SK-N-SH treated with all-trans-retinoic acid at 6 μM for 48 hours (cell line): Measurements from ENCODE around the gene SNED1.

ENCODE experiments used
- ATAC-seq: fragments of 200-7000 bp; cut with Tn5 transposase; 3 replicates; pipeline ENCODE4 v1.9.1; 2020; ENCODE audit warnings: mild to moderate bottlenecking, moderate library complexity
- ARNTL ChIP-seq: fragments of 450-650 bp; formaldehyde crosslinking; IDR thresholded peaks from 2 replicates; pipeline ENCODE4 v1.5.0; 2020; ENCODE audit warnings: low read depth, mild to moderate bottlenecking, moderate library complexity, borderline replicate concordance
- BACH2 ChIP-seq: fragments of 250-450 bp; sonication (Bioruptor Pico); IDR thresholded peaks from 2 replicates; pipeline ENCODE4 v1.9.0; 2021; ENCODE audit warnings: mild to moderate bottlenecking, borderline replicate concordance
- CSDC2 ChIP-seq: fragments of 250-450 bp; sonication (Bioruptor Pico); IDR thresholded peaks from 2 replicates; pipeline ENCODE4 v1.5.0; 2020; ENCODE audit warnings: mild to moderate bottlenecking, moderate library complexity
- ESRRG ChIP-seq: fragments of 250-450 bp; sonication (Bioruptor Pico); IDR thresholded peaks from 2 replicates; pipeline ENCODE4 v1.6.1; 2021; ENCODE audit warnings: mild to moderate bottlenecking
- GLIS3 ChIP-seq: fragments of 250-450 bp; sonication (Bioruptor Pico); IDR thresholded peaks from 2 replicates; pipeline ENCODE4 v1.5.0; 2020; ENCODE audit warnings: mild to moderate bottlenecking, moderate library complexity
- ISL1 ChIP-seq: fragments of 250-450 bp; sonication (Bioruptor Pico); IDR thresholded peaks from 2 replicates; pipeline ENCODE4 v2.1.2; 2022; ENCODE audit warnings: mild to moderate bottlenecking, moderate library complexity
- OSR1 ChIP-seq: fragments of 250-450 bp; sonication (Bioruptor Pico); IDR thresholded peaks from 2 replicates; pipeline ENCODE4 v1.8.0; 2022; ENCODE audit warnings: moderate library complexity, mild to moderate bottlenecking, inconsistent platforms
- PATZ1 ChIP-seq: fragments of 250-450 bp; sonication (Bioruptor Pico); IDR thresholded peaks from 2 replicates; pipeline ENCODE4 v1.8.0; 2020; ENCODE audit warnings: mild to moderate bottlenecking, moderate library complexity, borderline replicate concordance
- PPARA ChIP-seq: fragments of 250-450 bp; sonication (Bioruptor Pico); IDR thresholded peaks from 2 replicates; pipeline ENCODE4 v1.5.0; 2020; ENCODE audit warnings: mild to moderate bottlenecking, borderline replicate concordance
- RARB ChIP-seq: fragments of 250-450 bp; sonication (Bioruptor Pico); IDR thresholded peaks from 2 replicates; pipeline ENCODE4 v1.8.0; 2021; ENCODE audit warnings: mild to moderate bottlenecking, moderate library complexity
- SNAI2 ChIP-seq: fragments of 250-450 bp; sonication (Bioruptor Pico); IDR thresholded peaks from 2 replicates; pipeline ENCODE4 v1.5.0; 2020; ENCODE audit warnings: mild to moderate bottlenecking, moderate library complexity
- TCF4 ChIP-seq: fragments of 250-450 bp; sonication (Bioruptor Pico); IDR thresholded peaks from 2 replicates; pipeline ENCODE4 v1.8.0; 2021; ENCODE audit warnings: mild to moderate bottlenecking, moderate library complexity, borderline replicate concordance
- TOX ChIP-seq: fragments of 250-450 bp; sonication (Bioruptor Pico); IDR thresholded peaks from 2 replicates; pipeline ENCODE4 v1.8.0; 2021; ENCODE audit warnings: mild to moderate bottlenecking, moderate library complexity, borderline replicate concordance
- ZC3H10 ChIP-seq: fragments of 250-450 bp; sonication (Bioruptor Pico); IDR thresholded peaks from 2 replicates; pipeline ENCODE4 v1.5.1; 2021; ENCODE audit warnings: mild to moderate bottlenecking, moderate library complexity
- ZFP3 ChIP-seq: fragments of 250-450 bp; sonication (Bioruptor Pico); IDR thresholded peaks from 2 replicates; pipeline ENCODE4 v1.5.0; 2020; ENCODE audit warnings: mild to moderate bottlenecking, moderate library complexity
- ZNF565 ChIP-seq: fragments of 450-650 bp; formaldehyde crosslinking; conservative IDR thresholded peaks from 2 replicates; pipeline ENCODE4 v1.5.0; 2020; ENCODE audit warnings: low read depth, mild to moderate bottlenecking, moderate library complexity
- ZNF8 ChIP-seq: fragments of 450-650 bp; formaldehyde crosslinking; IDR thresholded peaks from 2 replicates; pipeline ENCODE4 v1.5.0; 2020; ENCODE audit warnings: mild to moderate bottlenecking, moderate library complexity
- TF ChIP-seq, protein P1 (sequence below): fragments of 250-450 bp; sonication (Bioruptor Pico); IDR thresholded peaks from 2 replicates; pipeline ENCODE4 v1.5.1; 2020; ENCODE audit warnings: low read depth, mild to moderate bottlenecking, moderate library complexity
- TF ChIP-seq, protein P2 (sequence below): fragments of 250-450 bp; sonication (Bioruptor Pico); IDR thresholded peaks from 2 replicates; pipeline ENCODE4 v1.8.0; 2021; ENCODE audit warnings: low read depth, mild to moderate bottlenecking, moderate library complexity, borderline replicate concordance
- TF ChIP-seq, protein P3 (sequence below): fragments of 250-450 bp; sonication (Bioruptor Pico); IDR thresholded peaks from 2 replicates; pipeline ENCODE4 v1.5.1; 2021; ENCODE audit warnings: mild to moderate bottlenecking, moderate library complexity
- TF ChIP-seq, protein P4 (sequence below): fragments of 250-450 bp; sonication (Bioruptor Pico); IDR thresholded peaks from 2 replicates; pipeline ENCODE4 v1.5.0; 2020; ENCODE audit warnings: mild to moderate bottlenecking, moderate library complexity

Gene SNED1

DNA sequence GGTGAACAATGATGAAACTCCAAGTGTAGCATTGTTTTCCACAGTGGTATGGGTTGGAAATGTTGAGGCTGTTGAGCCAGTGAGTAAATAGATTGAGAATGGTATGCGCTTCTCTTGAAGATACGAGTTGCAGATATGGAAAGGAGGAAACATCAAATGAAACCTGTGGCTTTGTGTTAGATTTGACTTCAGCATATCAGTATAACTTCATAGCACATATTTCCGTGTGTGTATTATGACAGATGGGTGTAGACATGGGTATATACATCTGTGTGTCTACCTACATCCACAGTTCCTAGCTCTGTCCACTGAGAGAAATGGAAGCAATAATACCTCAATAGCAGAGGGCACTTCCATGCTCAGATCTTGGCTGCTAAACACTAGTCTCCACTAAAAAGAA, 8.0 kb downstream of the SNED1 start:
- no peak for ATAC-seq
- TF ChIP-seq GLIS3: no peak
- TF ChIP-seq CSDC2: no peak
- no peak for TF ChIP-seq RARB (CRISPR knock-in tag)
- TF ChIP-seq ZNF8 (CRISPR knock-in tag): no peak
- no peak for TF ChIP-seq BACH2 (CRISPR knock-in tag)
- no peak for TF ChIP-seq SNAI2
- no peak for TF ChIP-seq PATZ1 (CRISPR knock-in tag)
- TF ChIP-seq, protein P1, sequence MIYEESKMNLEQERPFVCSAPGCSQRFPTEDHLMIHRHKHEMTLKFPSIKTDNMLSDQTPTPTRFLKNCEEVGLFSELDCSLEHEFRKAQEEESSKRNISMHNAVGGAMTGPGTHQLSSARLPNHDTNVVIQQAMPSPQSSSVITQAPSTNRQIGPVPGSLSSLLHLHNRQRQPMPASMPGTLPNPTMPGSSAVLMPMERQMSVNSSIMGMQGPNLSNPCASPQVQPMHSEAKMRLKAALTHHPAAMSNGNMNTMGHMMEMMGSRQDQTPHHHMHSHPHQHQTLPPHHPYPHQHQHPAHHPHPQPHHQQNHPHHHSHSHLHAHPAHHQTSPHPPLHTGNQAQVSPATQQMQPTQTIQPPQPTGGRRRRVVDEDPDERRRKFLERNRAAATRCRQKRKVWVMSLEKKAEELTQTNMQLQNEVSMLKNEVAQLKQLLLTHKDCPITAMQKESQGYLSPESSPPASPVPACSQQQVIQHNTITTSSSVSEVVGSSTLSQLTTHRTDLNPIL: no peak
- no peak for TF ChIP-seq TCF4 (CRISPR knock-in tag)
- no peak for TF ChIP-seq ESRRG (CRISPR knock-in tag)
- TF ChIP-seq ISL1 (CRISPR knock-in tag): no peak
- TF ChIP-seq OSR1 (CRISPR knock-in tag): no peak
- no peak for TF ChIP-seq ARNTL
- no peak for TF ChIP-seq ZC3H10 (CRISPR knock-in tag)
- TF ChIP-seq, protein P2, sequence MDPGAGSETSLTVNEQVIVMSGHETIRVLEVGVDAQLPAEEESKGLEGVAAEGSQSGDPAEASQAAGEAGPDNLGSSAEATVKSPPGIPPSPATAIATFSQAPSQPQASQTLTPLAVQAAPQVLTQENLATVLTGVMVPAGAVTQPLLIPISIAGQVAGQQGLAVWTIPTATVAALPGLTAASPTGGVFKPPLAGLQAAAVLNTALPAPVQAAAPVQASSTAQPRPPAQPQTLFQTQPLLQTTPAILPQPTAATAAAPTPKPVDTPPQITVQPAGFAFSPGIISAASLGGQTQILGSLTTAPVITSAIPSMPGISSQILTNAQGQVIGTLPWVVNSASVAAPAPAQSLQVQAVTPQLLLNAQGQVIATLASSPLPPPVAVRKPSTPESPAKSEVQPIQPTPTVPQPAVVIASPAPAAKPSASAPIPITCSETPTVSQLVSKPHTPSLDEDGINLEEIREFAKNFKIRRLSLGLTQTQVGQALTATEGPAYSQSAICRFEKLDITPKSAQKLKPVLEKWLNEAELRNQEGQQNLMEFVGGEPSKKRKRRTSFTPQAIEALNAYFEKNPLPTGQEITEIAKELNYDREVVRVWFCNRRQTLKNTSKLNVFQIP: no peak
- no peak for TF ChIP-seq TOX

DNA sequence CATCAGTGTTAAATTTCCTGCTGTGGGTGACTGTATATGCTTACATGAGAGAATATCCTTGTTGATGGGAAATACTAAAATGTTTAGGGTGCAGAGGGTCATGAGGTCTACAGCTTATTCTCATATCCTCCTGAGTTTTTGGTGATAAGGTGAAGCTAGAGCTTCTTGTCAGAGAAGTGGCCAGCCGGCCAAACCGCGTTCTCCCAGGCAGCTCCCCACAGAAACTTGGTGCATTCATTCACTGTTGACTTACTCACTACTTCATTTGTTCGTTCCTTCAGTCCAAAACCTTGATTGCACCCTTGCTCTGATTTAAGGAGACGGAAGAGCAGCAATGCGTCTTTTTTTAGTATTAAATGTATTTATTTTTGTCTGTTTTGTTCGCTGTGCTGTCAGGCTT, 8.7 kb downstream of the SNED1 start:
- ATAC-seq: no peak
- no peak for TF ChIP-seq BACH2 (CRISPR knock-in tag)
- no peak for TF ChIP-seq PPARA
- no peak for TF ChIP-seq ZFP3 (CRISPR knock-in tag)

DNA sequence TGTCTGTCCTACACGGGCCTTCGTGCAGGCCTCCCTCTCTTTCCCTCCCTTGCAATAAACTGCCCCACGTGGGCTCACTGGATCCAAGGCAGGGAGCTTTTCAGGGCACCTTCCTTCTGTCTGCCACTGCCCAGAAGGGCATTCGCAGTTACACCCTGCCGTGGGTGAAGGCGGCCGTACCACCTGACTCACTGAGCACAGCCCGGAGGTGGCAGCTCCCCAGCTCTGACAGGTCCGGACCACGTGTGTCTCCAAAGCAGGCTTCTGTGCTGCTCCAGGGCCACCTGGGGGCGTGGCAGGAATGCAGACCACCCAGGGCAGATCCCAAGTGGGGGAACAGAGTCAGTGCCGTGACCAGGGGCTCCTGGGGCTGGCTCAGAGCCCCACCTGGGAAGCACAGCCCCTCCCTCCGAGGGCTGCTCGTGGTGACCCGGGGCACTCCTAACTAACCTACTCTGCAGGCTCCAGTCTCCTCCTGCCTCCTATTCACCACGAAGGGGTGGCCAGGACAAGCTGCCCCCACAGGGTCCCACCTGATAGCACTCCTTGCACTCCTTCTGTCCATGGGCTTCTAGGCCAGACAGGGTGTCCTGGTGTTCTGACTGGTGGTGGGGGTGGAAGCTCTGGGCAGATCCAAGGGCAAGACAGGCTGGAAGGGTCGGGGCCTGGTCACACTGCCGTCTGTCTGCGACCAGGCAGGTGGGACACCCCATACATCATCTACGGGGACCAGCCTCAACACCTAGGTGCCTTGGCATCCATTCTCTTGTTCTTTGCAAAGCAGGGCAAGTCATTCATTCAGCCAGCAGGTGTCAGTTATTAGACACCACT, 9.7 kb downstream of the SNED1 start:
- TF ChIP-seq, protein P3, sequence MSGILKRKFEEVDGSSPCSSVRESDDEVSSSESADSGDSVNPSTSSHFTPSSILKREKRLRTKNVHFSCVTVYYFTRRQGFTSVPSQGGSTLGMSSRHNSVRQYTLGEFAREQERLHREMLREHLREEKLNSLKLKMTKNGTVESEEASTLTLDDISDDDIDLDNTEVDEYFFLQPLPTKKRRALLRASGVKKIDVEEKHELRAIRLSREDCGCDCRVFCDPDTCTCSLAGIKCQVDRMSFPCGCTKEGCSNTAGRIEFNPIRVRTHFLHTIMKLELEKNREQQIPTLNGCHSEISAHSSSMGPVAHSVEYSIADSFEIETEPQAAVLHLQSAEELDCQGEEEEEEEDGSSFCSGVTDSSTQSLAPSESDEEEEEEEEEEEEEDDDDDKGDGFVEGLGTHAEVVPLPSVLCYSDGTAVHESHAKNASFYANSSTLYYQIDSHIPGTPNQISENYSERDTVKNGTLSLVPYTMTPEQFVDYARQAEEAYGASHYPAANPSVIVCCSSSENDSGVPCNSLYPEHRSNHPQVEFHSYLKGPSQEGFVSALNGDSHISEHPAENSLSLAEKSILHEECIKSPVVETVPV (CRISPR knock-in tag): no peak
- TF ChIP-seq ZC3H10 (CRISPR knock-in tag) (no peak), TCF4 (CRISPR knock-in tag) (no peak), PATZ1 (CRISPR knock-in tag) (no peak), TOX (no peak), BACH2 (CRISPR knock-in tag) (no peak), RARB (CRISPR knock-in tag) (no peak), GLIS3 (no peak), ZFP3 (CRISPR knock-in tag) (no peak), ESRRG (CRISPR knock-in tag) (no peak), ZNF565 (no peak)
- TF ChIP-seq, protein P2: no peak
- TF ChIP-seq, protein P4, sequence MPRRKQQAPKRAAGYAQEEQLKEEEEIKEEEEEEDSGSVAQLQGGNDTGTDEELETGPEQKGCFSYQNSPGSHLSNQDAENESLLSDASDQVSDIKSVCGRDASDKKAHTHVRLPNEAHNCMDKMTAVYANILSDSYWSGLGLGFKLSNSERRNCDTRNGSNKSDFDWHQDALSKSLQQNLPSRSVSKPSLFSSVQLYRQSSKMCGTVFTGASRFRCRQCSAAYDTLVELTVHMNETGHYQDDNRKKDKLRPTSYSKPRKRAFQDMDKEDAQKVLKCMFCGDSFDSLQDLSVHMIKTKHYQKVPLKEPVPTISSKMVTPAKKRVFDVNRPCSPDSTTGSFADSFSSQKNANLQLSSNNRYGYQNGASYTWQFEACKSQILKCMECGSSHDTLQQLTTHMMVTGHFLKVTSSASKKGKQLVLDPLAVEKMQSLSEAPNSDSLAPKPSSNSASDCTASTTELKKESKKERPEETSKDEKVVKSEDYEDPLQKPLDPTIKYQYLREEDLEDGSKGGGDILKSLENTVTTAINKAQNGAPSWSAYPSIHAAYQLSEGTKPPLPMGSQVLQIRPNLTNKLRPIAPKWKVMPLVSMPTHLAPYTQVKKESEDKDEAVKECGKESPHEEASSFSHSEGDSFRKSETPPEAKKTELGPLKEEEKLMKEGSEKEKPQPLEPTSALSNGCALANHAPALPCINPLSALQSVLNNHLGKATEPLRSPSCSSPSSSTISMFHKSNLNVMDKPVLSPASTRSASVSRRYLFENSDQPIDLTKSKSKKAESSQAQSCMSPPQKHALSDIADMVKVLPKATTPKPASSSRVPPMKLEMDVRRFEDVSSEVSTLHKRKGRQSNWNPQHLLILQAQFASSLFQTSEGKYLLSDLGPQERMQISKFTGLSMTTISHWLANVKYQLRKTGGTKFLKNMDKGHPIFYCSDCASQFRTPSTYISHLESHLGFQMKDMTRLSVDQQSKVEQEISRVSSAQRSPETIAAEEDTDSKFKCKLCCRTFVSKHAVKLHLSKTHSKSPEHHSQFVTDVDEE (CRISPR knock-in tag): no peak
- ATAC-seq: no peak
